Measurements from ENCODE around the gene PLCXD3. TPM values are rescaled to one million over a fixed set of nuclear protein-coding genes. Genes with fewer than 3 reads are reported as not detected.

The PLCXD3 gene
- total and polyA plus RNA-seq, 9 of the 15 experiments (the other 6 are each of a cell fraction or from before 2014, with no cell fraction given): not detected

GRCh38 chr5:41406936-41407335 is 103.5 kb downstream of the PLCXD3 start:
- no TSS peak for BruUV-seq (replicated peaks)
- Histone ChIP-seq H3K27me3 (ENCODE audit: control insufficient read depth in 2 of 2, insufficient read depth in 2 of 2, low read length in 2 of 2) (no peaks in the 10 kb centered on the region), H3K9me3 (replicated peaks; ENCODE audit: control insufficient read depth, insufficient read depth, low read depth, low read length) (no peaks in the 10 kb centered on the region; the same call in 1 of the 2 replicates), H3K9me1 (ENCODE audit: control insufficient read depth, insufficient read depth, low read length) (no peaks in the 10 kb centered on the region), H3K4me2 (ENCODE audit: insufficient read depth, low read length) (no peak overlapping the region), H3K4me3 (no peak overlapping the region), H3K36me3 (ENCODE audit: control insufficient read depth, insufficient read depth, low read length) (no peaks in the 10 kb centered on the region), H3K79me2 (ENCODE audit: control insufficient read depth, insufficient read depth, low read length) (no peaks in the 10 kb centered on the region), H3K9ac (ENCODE audit: insufficient read depth in 1 of 2, low read depth in 2 of 2, low read length in 2 of 2) (no peak overlapping the region), H4K20me1 (replicated peaks; ENCODE audit: control insufficient read depth, insufficient read depth, low read length) (no peaks in the 10 kb centered on the region), H2AFZ (ENCODE audit: low read depth, low read length) (no peak overlapping the region), H3K4me1 (replicated peaks in 1 of 2; ENCODE audit: control insufficient read depth in 2 of 2, insufficient read depth in 2 of 2, low read length in 2 of 2) (no peaks in the 10 kb centered on the region), H3K27ac (ENCODE audit: extremely low read depth, low read depth, low read length) (no peak overlapping the region)
- no peak for DNase-seq (ENCODE audit: extremely low read depth in 1 of 4, low spot score in 3 of 4)
- intact Hi-C loops (cut with micrococcal nuclease) (no loop called here), in situ Hi-C loops (cut with MboI) (no loop called here)
- FAIRE-seq: no peak
- WGBS (ENCODE audit: insufficient coverage, low coverage, missing lambda C conversion rate): 0% methylated on average over 1 of the region's 1 CpG
- no peak for ATAC-seq
- ChIA-PET POLR2A (no interaction called here), CTCF (ENCODE audit: low intra/inter-chr PET ratio) (no interaction called here)
- TF ChIP-seq EGR1 (conservative IDR thresholded peaks at IDR 0.05) (no peak), PBX2 (CRISPR knock-in tag; IDR thresholded peaks at IDR 0.05; ENCODE audit: low read depth) (no peak), PBX2 (tag; conservative IDR thresholded peaks at IDR 0.05; ENCODE audit: low read depth) (no peak), POLR2A (conservative IDR thresholded peaks at IDR 0.05) (no peak), ZNF282 (CRISPR knock-in tag; IDR thresholded peaks at IDR 0.05) (no peak), ZNF695 (CRISPR knock-in tag; IDR thresholded peaks at IDR 0.05) (no peak), ZNF445 (CRISPR knock-in tag; IDR thresholded peaks at IDR 0.05; ENCODE audit: low read depth) (no peak), ZNF609 (CRISPR knock-in tag; IDR thresholded peaks at IDR 0.05; ENCODE audit: borderline replicate concordance) (no peak), ZBTB34 (CRISPR knock-in tag; IDR thresholded peaks at IDR 0.05) (no peak), TCFL5 (CRISPR knock-in tag; conservative IDR thresholded peaks at IDR 0.05) (no peak), HDAC2 (IDR thresholded peaks at IDR 0.05) (no peak)
- TF ChIP-seq, protein P1, sequence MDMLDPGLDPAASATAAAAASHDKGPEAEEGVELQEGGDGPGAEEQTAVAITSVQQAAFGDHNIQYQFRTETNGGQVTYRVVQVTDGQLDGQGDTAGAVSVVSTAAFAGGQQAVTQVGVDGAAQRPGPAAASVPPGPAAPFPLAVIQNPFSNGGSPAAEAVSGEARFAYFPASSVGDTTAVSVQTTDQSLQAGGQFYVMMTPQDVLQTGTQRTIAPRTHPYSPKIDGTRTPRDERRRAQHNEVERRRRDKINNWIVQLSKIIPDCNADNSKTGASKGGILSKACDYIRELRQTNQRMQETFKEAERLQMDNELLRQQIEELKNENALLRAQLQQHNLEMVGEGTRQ (CRISPR knock-in tag; IDR thresholded peaks at IDR 0.05): no peak
- TF ChIP-seq, protein P2, sequence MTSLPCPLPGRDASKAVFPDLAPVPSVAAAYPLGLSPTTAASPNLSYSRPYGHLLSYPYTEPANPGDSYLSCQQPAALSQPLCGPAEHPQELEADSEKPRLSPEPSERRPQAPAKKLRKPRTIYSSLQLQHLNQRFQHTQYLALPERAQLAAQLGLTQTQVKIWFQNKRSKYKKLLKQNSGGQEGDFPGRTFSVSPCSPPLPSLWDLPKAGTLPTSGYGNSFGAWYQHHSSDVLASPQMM (CRISPR knock-in tag; IDR thresholded peaks at IDR 0.05): no peak

Measured in K562 (cell line).